ENCODE data around the gene NYNRIN.
"Not testable (repeated sequence)": the region's sequence is repeated elsewhere in the genome, so short reads cannot be mapped to it uniquely, and the experiment has no call there.

Gene NYNRIN

GRCh38 chr14:24431569-24432258, 32.9 kb downstream of the NYNRIN start:
- peak; percentile 88 for DNase-seq (ENCODE audit: low read depth)

GRCh38 chr14:24432259-24433131, 33.7 kb downstream of the NYNRIN start:
- no peak for DNase-seq (ENCODE audit: low read depth)

GRCh38 chr14:24434036-24434435, 35.2 kb downstream of the NYNRIN start:
- DNase-seq (ENCODE audit: low read depth): no peak

GRCh38 chr14:24434676-24435075, 35.9 kb downstream of the NYNRIN start:
- DNase-seq (ENCODE audit: low read depth): no peak

GRCh38 chr14:24435192-24435810, 36.5 kb downstream of the NYNRIN start:
- no peak for DNase-seq (ENCODE audit: low read depth)

- no peak for DNase-seq (ENCODE audit: low read depth)
These were observed 37.2 kb downstream of the NYNRIN start for GRCh38 chr14:24435998-24436354.

- DNase-seq (ENCODE audit: low read depth): no peak
These were observed 37.7 kb downstream of the NYNRIN start for GRCh38 chr14:24436355-24437019.

- no peak for DNase-seq (ENCODE audit: low read depth)
These were observed 38.4 kb downstream of the NYNRIN start for GRCh38 chr14:24437020-24437735.

- no peak for DNase-seq (ENCODE audit: low read depth)
These were observed 38.9 kb downstream of the NYNRIN start for GRCh38 chr14:24437736-24438067.

- no peak for DNase-seq (ENCODE audit: low read depth)
These were observed 39.7 kb downstream of the NYNRIN start for GRCh38 chr14:24438223-24439097.

- DNase-seq (ENCODE audit: low read depth): no peak
These were observed 40.5 kb downstream of the NYNRIN start for GRCh38 chr14:24439257-24439656.

GRCh38 chr14:24439830-24440605, 41.2 kb downstream of the NYNRIN start:
- no peak for DNase-seq (ENCODE audit: low read depth)

GRCh38 chr14:24440606-24441399, 42.0 kb downstream of the NYNRIN start:
- DNase-seq (ENCODE audit: low read depth): no peak

- no peak for DNase-seq (ENCODE audit: low read depth)
These were observed 42.7 kb downstream of the NYNRIN start for GRCh38 chr14:24441485-24441884.

- no peak for DNase-seq (ENCODE audit: low read depth)
These were observed 43.1 kb downstream of the NYNRIN start for GRCh38 chr14:24441904-24442239.

GRCh38 chr14:24442240-24443052, 43.6 kb downstream of the NYNRIN start, which contains the start of gene SDR39U1:
TSS of gene SDR39U1 (minus strand) at chr14:24442776. CDS start at chr14:24442769, 7 bp downstream.
- peak; percentile 91 for DNase-seq (ENCODE audit: low read depth)

GRCh38 chr14:24443053-24443665, 44.4 kb downstream of the NYNRIN start:
- DNase-seq (ENCODE audit: low read depth): no peak

- DNase-seq (ENCODE audit: low read depth): not testable (repeated sequence)
These were observed 52.0 kb downstream of the NYNRIN start for GRCh38 chr14:24450828-24451227.
